Transverse colon (tissue), 4 donors: ENCODE data around the gene MAU2. TPM values are rescaled to one million over a fixed set of nuclear protein-coding genes. Genes with fewer than 3 reads are reported as not detected.
A peak's percentile ranks its signal among the peaks of the same experiment; 100 is the strongest.

ENCODE experiments used
- DNase-seq: peaks from one replicate; pipeline ENCODE4 v3.0.0-alpha.2; 2019
- H3K27ac ChIP-seq, 4 donors: fragments of 200-600 bp; sonication (generic); 2 replicates each; pipeline ENCODE4 v1.5.1; 2016 to 2018; ENCODE audit warnings: inconsistent platforms in 4 of 4
- H3K27me3 ChIP-seq: fragments of 200-600 bp; sonication (generic); 2 replicates; pipeline ENCODE4 v1.5.1; 2017; ENCODE audit warnings: inconsistent platforms
- H3K36me3 ChIP-seq, 4 donors: fragments of 200-600 bp; sonication (generic); 2 replicates each; pipeline ENCODE4 v1.5.1; 2017 to 2019; ENCODE audit warnings: inconsistent platforms in 4 of 4
- H3K4me1 ChIP-seq, 4 donors: fragments of 200-600 bp; sonication (generic); 2 replicates each; pipeline ENCODE4 v1.5.1; 2017 to 2020; ENCODE audit warnings: inconsistent platforms in 4 of 4
- H3K4me3 ChIP-seq, 4 donors: fragments of 200-600 bp; sonication (generic); 1 replicate in 1 of 4; 2 replicates in 3 of 4; pipeline versions ENCODE4 v1.5.1 to v1.6.1; 2017 to 2019; ENCODE audit warnings: inconsistent platforms in 4 of 4
- H3K9me3 ChIP-seq, 2 donors: fragments of 200-600 bp; sonication (generic); 2 replicates each; pipeline ENCODE4 v1.5.1; 2017 to 2019; ENCODE audit warnings: inconsistent platforms in 2 of 2
- EP300 ChIP-seq: sonication (generic); formaldehyde crosslinking; IDR thresholded peaks from one replicate; pipeline ENCODE4 v1.6.1; 2017; ENCODE audit warnings: antibody characterized with exemption, low read depth
- POLR2A ChIP-seq: fragments of 450-650 bp; IDR thresholded peaks from one replicate; pipeline ENCODE4 v1.6.1; 2016; ENCODE audit warnings: antibody characterized with exemption, mild to moderate bottlenecking, moderate library complexity
- POLR2AphosphoS5 ChIP-seq, 3 donors: sonication (generic); formaldehyde crosslinking; IDR thresholded peaks; one replicate each; pipeline ENCODE4 v1.6.1; 2016; ENCODE audit warnings: antibody characterized with exemption in 3 of 3
- WGBS, 2 donors: methylation state at CpG; one replicate each; pipeline ENCODE4 v1.1.5; 2018; ENCODE audit warnings: low coverage in 1 of 2; 5-methylcytosine and 5-hydroxymethylcytosine counted together
- in situ Hi-C, 4 donors: fragments of 200-750 bp; cut with MboI; loops; one replicate each; pipeline versions ENCODE4 v1.15.0 to v1.15.1; 2017; ENCODE audit warnings: low sequenced_read_pairs in 3 of 4, low pct_ligation_motif_present in 1 of 4, low pct_unique_long_range_greater_than_20kb in 1 of 4
- intact Hi-C: fragments of 100-400 bp; cut with DNase I; formaldehyde crosslinking; loops from one replicate; pipeline ENCODE4 v1.15.1; 2023; ENCODE audit warnings: low total_unique reads
- total RNA-seq, 4 donors: library from RNA; depleted of rRNA; stranded (reverse); fragments of >200 nt; gene quantifications; one replicate each; pipeline ENCODE4 v1.1.0, GENCODE V29; 2016
- TF ChIP-seq, protein P1 (sequence below), 5 experiments: fragments of 200-600 bp in 3 of 5; fragments of 450-650 bp in 2 of 5; sonication (generic) in 3 of 5; IDR thresholded peaks; 1 replicate in 2 of 5; 2 replicates in 3 of 5; pipeline ENCODE4 v1.5.1; 2016 to 2017; ENCODE audit warnings: antibody characterized with exemption in 5 of 5, inconsistent platforms in 3 of 5, mild to moderate bottlenecking in 2 of 5, moderate library complexity in 1 of 5

MAU2 gene
- total RNA-seq, 4 donors from 2014 or later = 59.1 to 214 (median 79.2) TPM

GRCh38 chr19:19343016-19343362, 22.4 kb downstream of the MAU2 start:
- DNase-seq = no peak
- intact Hi-C loops (no loop called here), in situ Hi-C loops (no loop called here)
- Histone ChIP-seq H3K9me3 (no peaks in the 10 kb centered on the region), H3K27ac (no peak overlapping the region), H3K36me3 (peaks cover 0 to 61% (median 21%) of the 10 kb centered on the region in 4 donors), H3K4me1 (no peaks in the 10 kb centered on the region), H3K27me3 (no peaks in the 10 kb centered on the region), H3K4me3 (no peak overlapping the region)
- TF ChIP-seq EP300 = no peak
- TF ChIP-seq, protein P1, sequence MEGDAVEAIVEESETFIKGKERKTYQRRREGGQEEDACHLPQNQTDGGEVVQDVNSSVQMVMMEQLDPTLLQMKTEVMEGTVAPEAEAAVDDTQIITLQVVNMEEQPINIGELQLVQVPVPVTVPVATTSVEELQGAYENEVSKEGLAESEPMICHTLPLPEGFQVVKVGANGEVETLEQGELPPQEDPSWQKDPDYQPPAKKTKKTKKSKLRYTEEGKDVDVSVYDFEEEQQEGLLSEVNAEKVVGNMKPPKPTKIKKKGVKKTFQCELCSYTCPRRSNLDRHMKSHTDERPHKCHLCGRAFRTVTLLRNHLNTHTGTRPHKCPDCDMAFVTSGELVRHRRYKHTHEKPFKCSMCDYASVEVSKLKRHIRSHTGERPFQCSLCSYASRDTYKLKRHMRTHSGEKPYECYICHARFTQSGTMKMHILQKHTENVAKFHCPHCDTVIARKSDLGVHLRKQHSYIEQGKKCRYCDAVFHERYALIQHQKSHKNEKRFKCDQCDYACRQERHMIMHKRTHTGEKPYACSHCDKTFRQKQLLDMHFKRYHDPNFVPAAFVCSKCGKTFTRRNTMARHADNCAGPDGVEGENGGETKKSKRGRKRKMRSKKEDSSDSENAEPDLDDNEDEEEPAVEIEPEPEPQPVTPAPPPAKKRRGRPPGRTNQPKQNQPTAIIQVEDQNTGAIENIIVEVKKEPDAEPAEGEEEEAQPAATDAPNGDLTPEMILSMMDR (IDR thresholded peaks at IDR 0.05) = peak in 1 of 5 experiments; percentile 12
- 69% methylated on average over 7 of the region's 7 CpGs; no CpG with 5 or more reads in 1 of the 2 donors for whole genome bisulfite sequencing, 2 donors

GRCh38 chr19:19343762-19344161, 23.1 kb downstream of the MAU2 start:
- in situ Hi-C loops = no loop called here

DNA sequence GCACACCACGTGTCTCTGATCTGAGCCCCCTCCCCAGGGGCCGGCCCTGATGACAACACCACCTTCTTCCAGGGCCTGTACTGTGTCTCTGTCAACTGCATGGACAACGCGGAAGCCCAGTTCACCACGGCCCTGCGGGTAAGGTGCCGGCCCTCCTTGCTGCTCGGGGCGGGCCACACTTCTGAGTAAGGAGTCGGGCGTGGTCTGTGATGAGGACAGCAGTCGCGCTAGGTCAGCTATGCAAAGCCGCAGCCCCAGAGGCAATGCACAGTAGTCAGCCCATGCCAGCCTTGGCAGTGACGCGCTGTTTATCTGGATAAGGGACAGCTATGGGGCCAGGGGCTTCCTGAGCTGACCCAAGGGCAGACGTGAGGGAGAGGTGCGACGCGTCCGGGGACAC, 24.6 kb downstream of the MAU2 start:
- Histone ChIP-seq H3K36me3 (peaks cover 0 to 52% (median 16%) of the 10 kb centered on the region in 4 donors), H3K27me3 (no peaks in the 10 kb centered on the region), H3K9me3 (no peaks in the 10 kb centered on the region), H3K4me1 (no peaks in the 10 kb centered on the region), H3K27ac (no peak overlapping the region), H3K4me3 (no peak overlapping the region)
- intact Hi-C loops = no loop called here
- TF ChIP-seq EP300 = no peak
- TF ChIP-seq POLR2AphosphoS5 (IDR thresholded peaks at IDR 0.05) = no peak
- TF ChIP-seq, protein P1 (IDR thresholded peaks at IDR 0.05) = no peak
- TF ChIP-seq POLR2A = no peak
- DNase-seq = no peak
- in situ Hi-C loops = no loop called here
- WGBS, 2 donors = 90% methylated on average over 20 of the region's 21 CpGs; no CpG with 5 or more reads in 1 of the 2 donors

More at GRCh38 chr19:19343762-19344161, 23.1 kb downstream of the MAU2 start:
- intact Hi-C loops = no loop called here
- H3K36me3 ChIP-seq = peaks cover 0 to 53% (median 17%) of the 10 kb centered on the region in 4 donors
- no peak for DNase-seq
- no peak overlapping the region for H3K4me3 ChIP-seq
- no peak for TF ChIP-seq EP300
- TF ChIP-seq, protein P1 (IDR thresholded peaks at IDR 0.05) = no peak
- no peaks in the 10 kb centered on the region for H3K9me3 ChIP-seq
- H3K27me3 ChIP-seq = no peaks in the 10 kb centered on the region
- no peaks in the 10 kb centered on the region for H3K4me1 ChIP-seq
- 98% methylated on average over 13 of the region's 14 CpGs; no CpG with 5 or more reads in 1 of the 2 donors for WGBS, 2 donors
- H3K27ac ChIP-seq = no peak overlapping the region

- H3K4me1 ChIP-seq = no peaks in the 10 kb centered on the region
- TF ChIP-seq EP300 (no peak), POLR2A (no peak), POLR2AphosphoS5 (IDR thresholded peaks at IDR 0.05) (no peak)
- TF ChIP-seq, protein P1 (IDR thresholded peaks at IDR 0.05) = no peak
- DNase-seq = no peak
- H3K27ac ChIP-seq = no peak overlapping the region
- no peak overlapping the region for H3K4me3 ChIP-seq
- in situ Hi-C loops (no loop called here), intact Hi-C loops (no loop called here)
- WGBS, 2 donors = 99 to 100% methylated on average over 3 to 10 of the region's 11 CpGs
- no peaks in the 10 kb centered on the region for H3K27me3 ChIP-seq
- peaks cover 0 to 50% (median 18%) of the 10 kb centered on the region in 4 donors for H3K36me3 ChIP-seq
- H3K9me3 ChIP-seq = no peaks in the 10 kb centered on the region
Observed at GRCh38 chr19:19345970-19346369, 25.3 kb downstream of the MAU2 start.
